Measurements from ENCODE around the gene RB1. TPM values are rescaled to one million over a fixed set of nuclear protein-coding genes. Genes with fewer than 3 reads are reported as not detected.
"Not testable (repeated sequence)": the region's sequence is repeated elsewhere in the genome, so short reads cannot be mapped to it uniquely, and the experiment has no call there.

Gene RB1
- total RNA-seq, 1 donor from 2014 or later, result 10.6 TPM

- no peak overlapping the region for H3K4me3 ChIP-seq
- no peaks in the 10 kb centered on the region for H3K27me3 ChIP-seq
- no peaks in the 10 kb centered on the region for H3K4me1 ChIP-seq
- intact Hi-C loops (cut with DNase I), result loop anchor here (1.0 to 2.0 kb wide), 2 partner anchors 246 to 434 kb away; no protein-coding TSS in a partner anchor
- peaks cover 0 to 5% of the 10 kb centered on the region in 2 donors for H3K9me3 ChIP-seq
- H3K27ac ChIP-seq, result no peak overlapping the region
- peaks cover 3 to 10% of the 10 kb centered on the region in 2 donors for H3K36me3 ChIP-seq
- DNase-seq (ENCODE audit: low spot score in 2 of 2), result no peak
- TF ChIP-seq, protein P1, sequence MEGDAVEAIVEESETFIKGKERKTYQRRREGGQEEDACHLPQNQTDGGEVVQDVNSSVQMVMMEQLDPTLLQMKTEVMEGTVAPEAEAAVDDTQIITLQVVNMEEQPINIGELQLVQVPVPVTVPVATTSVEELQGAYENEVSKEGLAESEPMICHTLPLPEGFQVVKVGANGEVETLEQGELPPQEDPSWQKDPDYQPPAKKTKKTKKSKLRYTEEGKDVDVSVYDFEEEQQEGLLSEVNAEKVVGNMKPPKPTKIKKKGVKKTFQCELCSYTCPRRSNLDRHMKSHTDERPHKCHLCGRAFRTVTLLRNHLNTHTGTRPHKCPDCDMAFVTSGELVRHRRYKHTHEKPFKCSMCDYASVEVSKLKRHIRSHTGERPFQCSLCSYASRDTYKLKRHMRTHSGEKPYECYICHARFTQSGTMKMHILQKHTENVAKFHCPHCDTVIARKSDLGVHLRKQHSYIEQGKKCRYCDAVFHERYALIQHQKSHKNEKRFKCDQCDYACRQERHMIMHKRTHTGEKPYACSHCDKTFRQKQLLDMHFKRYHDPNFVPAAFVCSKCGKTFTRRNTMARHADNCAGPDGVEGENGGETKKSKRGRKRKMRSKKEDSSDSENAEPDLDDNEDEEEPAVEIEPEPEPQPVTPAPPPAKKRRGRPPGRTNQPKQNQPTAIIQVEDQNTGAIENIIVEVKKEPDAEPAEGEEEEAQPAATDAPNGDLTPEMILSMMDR (IDR thresholded peaks at IDR 0.05), result peak; percentile 50 to 72 (median 54)
These were observed 31.1 kb downstream of the RB1 start for GRCh38 chr13:48334534-48335127.

DNA sequence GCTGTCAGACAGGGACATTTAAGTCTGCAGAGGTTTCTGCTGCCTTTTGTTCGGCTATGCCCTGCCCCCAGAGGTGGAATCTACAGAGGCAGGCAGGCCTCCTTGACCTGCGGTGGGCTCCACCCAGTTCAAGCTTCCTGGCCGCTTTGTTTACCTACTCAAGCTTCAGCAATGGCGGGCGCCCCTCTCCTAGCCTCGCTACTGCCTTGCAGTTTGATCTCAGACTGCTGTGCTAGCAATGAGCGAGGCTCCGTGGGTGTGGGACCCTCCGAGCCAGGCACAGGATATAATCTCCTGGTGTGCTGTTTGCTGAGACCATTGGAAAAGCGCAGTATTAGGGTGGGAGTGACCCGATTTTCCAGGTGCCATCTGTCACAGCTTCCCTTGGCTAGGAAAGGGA is 35.6 kb downstream of the RB1 start:
- H3K27ac ChIP-seq; intact Hi-C loops (cut with DNase I); H3K9me3 ChIP-seq; H3K4me1 ChIP-seq; DNase-seq (ENCODE audit: low spot score in 2 of 2); H3K27me3 ChIP-seq; H3K4me3 ChIP-seq: not testable (repeated sequence)
- peaks cover 3 to 12% of the 10 kb centered on the region in 2 donors for H3K36me3 ChIP-seq

- TF ChIP-seq, protein P1 (IDR thresholded peaks at IDR 0.05), result no peak
- DNase-seq (ENCODE audit: low spot score in 2 of 2), result no peak
- no peak overlapping the region for H3K4me3 ChIP-seq
- H3K27me3 ChIP-seq, result no peaks in the 10 kb centered on the region
- H3K4me1 ChIP-seq, result no peaks in the 10 kb centered on the region
- peaks cover 6 to 16% of the 10 kb centered on the region in 2 donors for H3K36me3 ChIP-seq
- no peak overlapping the region for H3K27ac ChIP-seq
- H3K9me3 ChIP-seq, result peaks cover 0 to 7% of the 10 kb centered on the region in 2 donors
- intact Hi-C loops (cut with DNase I), result no loop called here
These were observed 40.7 kb downstream of the RB1 start for GRCh38 chr13:48344264-48344663.

GRCh38 chr13:48346583-48346982 is 43.0 kb downstream of the RB1 start:
- H3K4me3 ChIP-seq, result no peak overlapping the region
- H3K4me1 ChIP-seq, result no peaks in the 10 kb centered on the region
- intact Hi-C loops (cut with DNase I), result no loop called here
- no peak for DNase-seq (ENCODE audit: low spot score in 2 of 2)
- no peaks in the 10 kb centered on the region for H3K27me3 ChIP-seq
- H3K27ac ChIP-seq, result no peak overlapping the region
- H3K9me3 ChIP-seq, result no peaks in the 10 kb centered on the region
- TF ChIP-seq, protein P1 (IDR thresholded peaks at IDR 0.05), result no peak
- H3K36me3 ChIP-seq, result peaks cover 6 to 33% of the 10 kb centered on the region in 2 donors

DNA sequence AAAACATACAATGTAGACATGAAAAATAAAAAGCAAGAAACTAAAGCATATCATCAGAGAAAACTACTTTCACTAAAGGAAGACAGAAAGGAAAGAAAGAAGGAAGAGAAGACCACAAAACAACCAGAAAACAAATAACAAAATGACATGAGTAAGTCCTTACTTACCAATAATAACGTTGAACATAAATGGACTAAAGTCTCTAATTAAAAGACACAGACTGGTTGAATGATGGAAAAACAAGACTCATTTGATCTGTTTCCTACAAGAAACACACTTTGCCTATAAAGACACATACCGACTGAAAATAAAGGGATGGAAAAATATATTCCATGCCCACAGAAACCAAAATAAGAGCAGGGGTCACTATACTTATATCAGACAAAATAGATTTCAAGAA is 46.0 kb downstream of the RB1 start:
- TF ChIP-seq, protein P1 (IDR thresholded peaks at IDR 0.05), result no peak
- Histone ChIP-seq H3K36me3 (peaks cover 12 to 43% of the 10 kb centered on the region in 2 donors), H3K4me1 (no peaks in the 10 kb centered on the region), H3K4me3 (no peak overlapping the region), H3K27me3 (no peaks in the 10 kb centered on the region), H3K27ac (no peak overlapping the region), H3K9me3 (peaks cover 0 to 9% of the 10 kb centered on the region in 2 donors)
- intact Hi-C loops (cut with DNase I), result no loop called here
- no peak for DNase-seq (ENCODE audit: low spot score in 2 of 2)

- DNase-seq (ENCODE audit: low spot score in 2 of 2), result no peak
- Histone ChIP-seq H3K9me3 (peaks cover 0 to 9% of the 10 kb centered on the region in 2 donors), H3K4me1 (no peaks in the 10 kb centered on the region), H3K27me3 (no peaks in the 10 kb centered on the region), H3K36me3 (peaks cover 5 to 34% of the 10 kb centered on the region in 2 donors), H3K4me3 (no peak overlapping the region), H3K27ac (no peak overlapping the region)
- intact Hi-C loops (cut with DNase I), result no loop called here
- TF ChIP-seq, protein P1 (IDR thresholded peaks at IDR 0.05), result no peak
These were observed 50.0 kb downstream of the RB1 start for GRCh38 chr13:48353590-48353989.

DNA sequence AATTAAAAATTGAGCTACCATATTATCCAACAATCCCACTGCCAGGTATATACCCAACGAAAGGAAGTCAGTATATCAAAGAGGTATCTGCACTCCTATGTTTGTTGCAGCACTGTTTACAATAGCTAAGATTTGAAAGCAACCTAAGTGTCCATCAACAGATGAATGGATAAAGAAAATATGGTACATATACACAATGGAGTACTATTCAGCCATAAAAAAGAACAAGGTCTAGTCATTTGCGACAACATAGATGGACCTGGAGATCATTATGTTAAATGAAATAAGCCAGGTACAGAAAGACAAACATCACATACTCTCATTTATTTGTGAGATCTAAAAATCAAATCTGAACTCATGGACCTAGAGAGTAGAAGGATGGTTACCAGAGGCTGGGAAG is 52.0 kb downstream of the RB1 start:
- DNase-seq (ENCODE audit: low spot score in 2 of 2); intact Hi-C loops (cut with DNase I); H3K9me3 ChIP-seq; H3K4me3 ChIP-seq; H3K27ac ChIP-seq; H3K27me3 ChIP-seq; H3K4me1 ChIP-seq: not testable (repeated sequence)
- H3K36me3 ChIP-seq, result peaks cover 5 to 25% of the 10 kb centered on the region in 2 donors
